H7 (cell line): ENCODE data around the gene DNAAF8. TPM values are rescaled to one million over a fixed set of nuclear protein-coding genes. Genes with fewer than 3 reads are reported as not detected.

Experiments used
- DNase-seq: peaks from one replicate; pipeline ENCODE4 v3.0.0; 2012
- H3K27me3 ChIP-seq: 2 replicates; pipeline ENCODE4 v1.6.0; 2011; ENCODE audit warnings: mild to moderate bottlenecking, low read length; ENCODE audit not compliant: control insufficient read depth, insufficient read depth
- H3K36me3 ChIP-seq: replicated peaks from 2 replicates; pipeline ENCODE4 v1.5.1; 2011; ENCODE audit warnings: low read length; ENCODE audit not compliant: control insufficient read depth, insufficient read depth
- H3K4me3 ChIP-seq: 2 replicates; pipeline ENCODE4 v1.5.1; 2011; ENCODE audit warnings: low read depth, mild to moderate bottlenecking, control low read depth, low read length, moderate library complexity; ENCODE audit not compliant: insufficient read depth
- total RNA-seq: library from RNA; depleted of rRNA; stranded (reverse); fragments of >200 nt; shearing (Covaris generic); gene quantifications from 2 replicates; pipeline ENCODE4 v1.2.3, GENCODE V29; 2014; rRNA removed

DNAAF8 gene
- 1.1 TPM in 1 of 2 replicates, not detected in the other for total RNA-seq

DNA sequence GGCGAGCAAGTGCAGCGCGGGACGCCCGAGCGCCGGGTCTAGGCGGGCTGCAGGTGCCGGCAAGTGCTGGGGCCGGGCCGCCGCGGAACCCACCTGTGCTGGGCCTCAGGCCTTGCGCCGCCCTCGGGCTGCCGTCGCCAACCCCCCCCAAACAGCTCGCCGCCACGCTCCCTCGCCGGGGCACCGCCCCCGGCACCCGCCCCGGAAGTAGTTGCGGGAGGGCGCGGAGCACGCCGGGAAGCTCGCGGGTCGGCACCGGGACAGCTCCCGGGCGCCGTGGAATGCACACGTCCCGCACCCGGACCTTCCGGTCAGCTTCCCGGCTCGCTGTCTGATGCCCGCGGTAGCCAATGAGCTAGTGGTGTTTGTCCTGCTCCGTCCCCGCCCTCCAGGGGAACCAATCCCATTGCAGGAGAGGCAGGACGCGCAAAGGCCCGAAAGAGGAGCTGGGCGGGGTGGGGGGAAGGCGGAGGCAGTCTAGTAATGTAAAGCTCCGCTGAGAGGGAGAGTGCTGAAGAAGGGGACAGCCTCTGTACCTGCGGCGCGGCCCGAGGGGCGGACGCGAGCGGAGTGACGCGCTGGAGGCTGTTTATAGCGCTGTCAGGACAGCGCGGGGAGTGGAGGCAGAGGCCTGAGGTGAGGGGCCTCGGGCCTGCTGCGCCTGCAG, at the start of gene DNAAF8, which contains the start of gene ANKS3:
Gene DNAAF8, plus strand, starts transcription at position 475 of the 667 bp plus-strand sequence. CDS start 1,978 bp downstream, outside the sequence.
Gene ANKS3, minus strand, starts transcription at position 209 of the 667 bp plus-strand sequence. CDS start 4,122 bp downstream, outside the sequence.
- DNase-seq = peak; percentile 99
- Histone ChIP-seq H3K4me3 (peak within 1 kb of the TSS; percentile 93), H3K36me3 (peaks cover 3% of the 10 kb centered on the region), H3K27me3 (no peaks in the 10 kb centered on the region)

DNA sequence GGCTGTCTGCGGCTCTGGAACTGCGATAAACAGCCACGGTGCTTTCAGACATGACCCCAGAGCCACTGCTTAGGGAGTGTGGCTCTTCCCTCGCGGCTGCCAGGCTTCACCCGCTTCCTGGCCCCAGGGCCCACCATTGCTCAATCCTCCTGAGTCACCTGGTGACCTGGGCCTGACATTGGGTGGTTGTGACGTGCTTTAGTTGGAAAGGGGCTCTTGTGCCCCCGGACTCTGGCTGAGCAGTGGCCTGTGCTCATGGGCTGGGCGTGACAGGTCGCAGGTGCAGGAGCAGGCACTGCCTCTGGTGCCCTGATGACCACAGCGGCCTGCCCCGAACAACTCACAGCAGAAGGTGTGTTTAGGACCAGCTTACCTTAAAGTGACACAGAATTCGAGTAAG, 49.6 kb upstream of the DNAAF8 start:
- Histone ChIP-seq H3K27me3 (no peaks in the 10 kb centered on the region), H3K4me3 (no peak overlapping the region), H3K36me3 (peaks cover 7% of the 10 kb centered on the region)
- DNase-seq = no peak

DNA sequence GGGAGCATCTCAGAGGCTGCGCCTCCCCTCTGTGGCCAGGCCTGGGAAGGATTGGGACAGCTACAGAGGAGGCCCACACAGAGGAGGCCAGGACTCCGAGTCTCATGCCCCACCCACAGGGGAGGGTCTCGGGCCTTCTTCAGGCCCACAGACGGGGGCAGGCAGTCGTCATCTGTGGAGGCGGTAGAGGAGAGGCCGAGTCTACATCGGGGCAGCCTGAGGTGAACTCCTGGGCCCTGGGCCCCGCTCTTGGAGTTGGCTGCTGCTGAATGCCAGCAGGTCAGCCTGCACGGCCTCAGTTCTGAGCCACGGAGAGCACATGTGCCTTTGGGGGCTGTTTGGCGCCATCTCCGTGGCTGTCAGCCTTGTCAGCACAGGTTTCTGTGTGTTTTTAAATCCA, 49.0 kb upstream of the DNAAF8 start:
- peaks cover 7% of the 10 kb centered on the region for H3K36me3 ChIP-seq
- no peak for DNase-seq
- H3K4me3 ChIP-seq = no peak overlapping the region
- H3K27me3 ChIP-seq = no peaks in the 10 kb centered on the region

DNA sequence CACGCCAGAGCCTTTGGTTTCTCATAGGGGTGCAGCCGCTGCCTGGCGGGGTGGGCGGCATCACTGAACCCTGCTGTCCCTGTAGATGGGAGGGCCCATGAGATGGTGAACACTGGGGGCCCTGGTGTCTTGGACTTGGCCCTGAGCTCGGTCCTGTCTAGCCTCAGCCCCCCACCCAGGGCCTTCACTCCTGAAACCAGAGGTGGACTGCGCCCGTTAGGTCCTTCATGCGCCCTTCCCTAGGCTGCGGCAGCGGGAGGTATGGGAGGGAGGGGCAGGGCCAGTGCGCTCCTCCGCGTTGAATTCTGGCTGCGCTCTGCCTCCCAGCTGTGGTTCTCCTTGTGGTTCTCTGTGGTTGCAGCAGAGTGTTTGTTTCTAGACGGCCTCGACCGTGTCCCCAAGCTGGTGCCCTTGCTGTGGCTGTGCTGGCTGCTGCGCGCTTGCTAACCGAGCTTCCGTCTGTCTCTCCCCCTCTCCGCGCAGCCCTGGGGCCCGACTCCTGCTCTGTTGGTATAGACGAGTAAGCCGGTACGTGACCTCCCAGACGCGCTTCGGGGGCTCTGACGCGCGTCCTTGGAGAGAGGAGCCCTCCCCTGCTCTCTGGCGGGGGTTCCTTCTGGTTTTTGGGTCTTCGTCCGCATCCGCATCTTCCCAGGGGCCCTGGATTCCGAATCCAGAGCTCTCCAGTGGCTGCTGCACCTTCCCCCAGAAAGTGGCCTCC, 48.4 kb upstream of the DNAAF8 start:
- H3K27me3 ChIP-seq = no peaks in the 10 kb centered on the region
- DNase-seq = no peak
- H3K4me3 ChIP-seq = no peak overlapping the region
- peaks cover 9% of the 10 kb centered on the region for H3K36me3 ChIP-seq

GRCh38 chr16:4686497-4687210, 47.7 kb upstream of the DNAAF8 start:
- Histone ChIP-seq H3K4me3 (no peak overlapping the region), H3K27me3 (no peaks in the 10 kb centered on the region), H3K36me3 (peaks cover 9% of the 10 kb centered on the region)
- DNase-seq = no peak

DNA sequence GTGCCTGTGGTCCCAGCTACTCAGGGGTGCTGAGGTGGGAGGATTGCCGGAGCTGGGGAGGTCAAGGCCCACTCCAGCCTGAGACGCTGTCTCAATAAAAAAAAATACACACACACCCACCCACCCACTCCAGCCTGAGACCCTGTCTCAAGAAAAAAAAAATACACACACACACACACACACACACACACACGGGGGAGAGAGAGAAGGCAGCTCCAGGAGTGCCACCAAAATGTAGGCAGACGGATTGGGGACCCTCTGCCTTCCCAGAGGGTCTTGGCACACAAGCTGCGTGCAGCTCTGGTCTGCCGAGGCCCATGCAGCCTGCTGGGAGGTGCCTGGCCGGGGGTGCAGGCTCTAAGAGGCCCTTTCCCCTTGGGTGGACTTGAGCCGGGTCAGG, 46.9 kb upstream of the DNAAF8 start:
- no peak for DNase-seq
- no peak overlapping the region for H3K4me3 ChIP-seq
- no peaks in the 10 kb centered on the region for H3K27me3 ChIP-seq
- H3K36me3 ChIP-seq = peaks cover 9% of the 10 kb centered on the region

- no peak overlapping the region for H3K4me3 ChIP-seq
- peaks cover 9% of the 10 kb centered on the region for H3K36me3 ChIP-seq
- H3K27me3 ChIP-seq = no peaks in the 10 kb centered on the region
- no peak for DNase-seq
Measured at GRCh38 chr16:4687946-4688673, 46.2 kb upstream of the DNAAF8 start.

DNA sequence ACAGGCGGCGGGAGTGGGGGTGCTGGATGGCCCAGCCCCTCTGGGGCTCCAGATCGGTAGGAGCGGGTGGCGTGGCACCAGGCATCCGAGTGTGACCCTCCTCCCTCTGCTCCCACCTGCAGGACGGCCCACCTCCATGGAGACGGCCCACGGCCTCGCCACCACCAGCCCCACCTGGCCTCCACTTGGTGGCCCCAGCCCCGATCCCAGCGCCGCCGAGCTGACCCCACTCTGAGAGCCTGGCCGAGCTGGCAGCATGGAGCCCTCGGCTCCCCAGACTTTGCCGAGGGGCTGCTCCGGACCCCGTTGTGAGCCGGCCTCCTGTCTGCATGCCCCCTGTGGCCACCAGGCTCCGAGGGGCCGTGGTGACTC, 45.7 kb upstream of the DNAAF8 start:
- Histone ChIP-seq H3K4me3 (no peak overlapping the region), H3K27me3 (no peaks in the 10 kb centered on the region), H3K36me3 (peaks cover 9% of the 10 kb centered on the region)
- no peak for DNase-seq

DNA sequence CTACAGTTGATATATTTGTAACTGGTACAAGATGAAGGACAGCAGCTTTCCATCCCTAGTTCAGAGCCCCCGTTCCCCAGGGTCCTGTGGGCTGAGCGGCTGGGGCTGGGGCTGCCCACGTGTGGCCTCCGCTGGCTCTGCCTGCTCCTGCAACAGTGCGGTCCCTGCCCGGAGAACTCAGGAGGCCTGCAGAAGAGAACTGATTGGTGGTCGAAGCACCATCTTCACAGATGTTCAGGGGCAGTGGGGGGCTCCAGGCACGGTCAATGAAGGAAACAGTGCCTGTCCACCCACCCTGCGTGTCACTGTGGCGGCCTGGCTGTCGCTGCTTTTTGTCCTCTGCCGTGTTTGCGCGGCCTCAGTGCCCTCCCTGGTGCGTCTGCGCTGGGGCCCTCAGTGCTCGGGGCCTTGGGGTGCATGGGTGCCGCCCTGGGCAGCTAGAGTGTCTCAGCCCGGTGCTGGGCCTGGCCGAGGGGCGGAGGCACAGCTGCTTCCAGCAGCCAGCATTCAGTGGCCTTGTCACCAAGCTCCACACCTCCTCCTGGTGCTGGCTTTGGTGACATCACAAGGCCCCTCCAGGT, 45.2 kb upstream of the DNAAF8 start:
- DNase-seq = no peak
- Histone ChIP-seq H3K4me3 (no peak overlapping the region), H3K36me3 (peaks cover 7% of the 10 kb centered on the region), H3K27me3 (no peaks in the 10 kb centered on the region)

DNA sequence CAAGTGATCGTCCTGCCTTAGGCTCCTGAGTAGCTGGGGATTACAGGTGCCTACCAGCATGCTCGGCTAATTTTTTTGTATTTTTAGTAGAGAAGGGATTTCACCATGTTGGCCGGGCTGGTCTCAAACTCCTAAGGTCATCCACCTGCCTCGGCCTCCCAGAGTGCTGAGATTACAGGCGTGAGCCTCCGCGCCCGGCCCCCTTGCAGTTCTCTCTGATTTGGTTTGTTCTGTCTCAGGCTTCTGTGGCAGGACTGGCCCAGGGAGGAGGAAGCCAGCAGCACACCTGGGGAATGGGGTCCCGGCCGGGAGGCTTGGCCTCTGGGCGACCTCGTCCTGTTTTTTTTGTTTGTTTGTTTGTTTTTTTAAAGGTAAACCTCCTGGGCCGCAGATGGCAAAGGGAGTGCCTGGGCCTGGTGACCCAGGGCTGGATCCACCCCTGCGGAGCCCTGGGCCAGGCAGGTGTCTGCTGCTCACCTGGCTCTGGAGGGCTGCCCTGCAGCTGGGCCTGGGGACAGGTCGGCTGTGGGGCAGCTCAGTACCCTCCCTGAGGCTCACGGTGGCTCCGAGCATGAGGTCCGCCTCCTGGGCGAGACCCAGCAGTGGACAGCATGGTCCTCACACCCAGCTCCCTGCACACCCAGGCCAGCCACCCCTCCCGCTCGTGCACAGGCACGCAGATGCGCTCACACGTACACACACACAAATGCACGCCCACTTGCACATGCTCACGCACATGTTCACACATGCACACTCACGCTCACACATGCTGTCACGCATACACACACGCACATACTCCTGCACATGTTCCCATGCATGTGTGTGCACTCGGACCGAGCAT, 44.3 kb upstream of the DNAAF8 start:
- DNase-seq = no peak
- no peaks in the 10 kb centered on the region for H3K27me3 ChIP-seq
- H3K36me3 ChIP-seq = peaks cover 5% of the 10 kb centered on the region
- H3K4me3 ChIP-seq = no peak overlapping the region

DNA sequence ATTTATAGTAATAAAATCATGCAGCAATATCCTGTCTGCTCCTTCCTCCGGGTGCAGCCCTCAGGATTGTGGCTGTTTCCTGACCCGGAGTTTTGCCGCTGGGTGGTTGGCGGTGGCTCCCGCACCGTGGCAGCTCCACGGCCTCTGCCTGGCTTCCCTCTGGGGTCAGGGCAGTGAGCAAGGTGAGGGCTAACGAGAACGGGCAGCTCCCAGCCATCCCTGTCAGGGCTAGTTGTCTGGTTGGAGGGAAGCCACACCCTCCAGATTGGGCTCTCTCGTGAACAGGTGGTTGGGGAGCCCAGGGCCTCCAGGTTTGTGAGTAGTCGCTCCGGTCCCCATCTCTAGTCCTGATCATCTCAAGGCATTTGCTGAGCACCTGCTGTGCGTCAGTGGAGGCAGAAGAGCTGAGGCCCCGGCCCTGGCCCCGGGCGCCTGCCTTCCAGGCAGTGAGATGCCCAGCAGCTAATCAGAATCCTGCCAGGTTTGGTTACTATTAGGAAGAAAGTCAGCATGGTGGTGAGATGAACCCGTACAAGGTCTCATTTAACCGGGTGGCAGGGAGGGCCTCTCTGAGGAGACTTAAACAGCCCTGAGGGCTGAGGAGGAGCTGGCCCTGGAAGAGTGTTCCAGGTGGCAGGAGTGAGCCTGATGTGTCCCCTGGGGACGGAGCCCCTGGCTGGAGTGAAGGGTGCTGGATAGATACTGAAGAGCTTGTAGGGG, 43.2 kb upstream of the DNAAF8 start:
- H3K4me3 ChIP-seq = no peak overlapping the region
- DNase-seq = no peak
- H3K36me3 ChIP-seq = peaks cover 7% of the 10 kb centered on the region
- H3K27me3 ChIP-seq = no peaks in the 10 kb centered on the region

DNA sequence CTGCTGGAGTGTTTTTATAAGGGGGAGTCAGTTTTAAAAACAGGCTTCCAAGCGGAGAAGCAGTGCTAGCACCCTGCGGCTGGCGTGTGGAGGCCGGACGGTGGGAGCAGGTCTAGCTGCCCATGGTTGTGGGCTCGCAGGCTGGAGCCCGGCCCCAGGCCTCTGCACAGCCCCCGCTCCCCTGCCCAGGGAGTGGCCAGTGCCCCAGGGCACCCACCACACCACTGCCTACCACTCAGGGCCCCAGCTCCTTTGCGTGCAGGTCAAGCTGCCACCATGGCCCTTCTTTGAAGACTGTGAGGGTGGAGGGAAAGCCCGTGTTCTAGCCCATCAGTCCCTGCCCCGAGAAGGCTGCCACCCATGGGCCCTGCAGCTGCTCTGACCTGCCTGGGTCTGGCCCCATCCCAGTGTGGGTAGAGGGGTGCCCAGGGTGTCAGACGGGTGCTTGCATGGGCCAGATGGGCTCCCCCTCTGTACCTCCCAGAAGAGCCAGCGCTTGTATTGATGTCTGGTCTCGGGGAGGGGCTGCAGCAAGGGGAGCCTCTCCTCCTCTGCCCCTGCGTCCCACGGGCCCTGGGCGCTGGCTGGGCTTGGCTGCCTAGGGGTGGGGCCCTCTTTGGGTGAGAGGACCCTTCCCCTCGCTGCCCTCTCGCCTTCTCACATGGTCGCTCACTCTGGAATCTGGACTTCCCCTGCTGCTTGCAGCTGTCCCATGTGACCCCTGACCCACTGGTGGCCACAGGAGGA, 42.5 kb upstream of the DNAAF8 start:
- DNase-seq = peak; percentile 77
- H3K36me3 ChIP-seq = peaks cover 9% of the 10 kb centered on the region

More for the DNA sequence above, 42.5 kb upstream of the DNAAF8 start:
- no peak overlapping the region for H3K4me3 ChIP-seq
- no peaks in the 10 kb centered on the region for H3K27me3 ChIP-seq
